Breast epithelium (tissue), 3 donors: ENCODE results near the gene ZNF681.

Source experiments
- POLR2A ChIP-seq: fragments of 450-650 bp; IDR thresholded peaks from one replicate; pipeline ENCODE4 v1.6.1; 2016; ENCODE audit warnings: antibody characterized with exemption, mild to moderate bottlenecking, moderate library complexity
- TF ChIP-seq, protein P1 (sequence below), 3 donors: fragments of 450-650 bp; IDR thresholded peaks; one replicate each; pipeline ENCODE4 v1.5.1; 2016 to 2017; ENCODE audit warnings: antibody characterized with exemption in 3 of 3, mild to moderate bottlenecking in 3 of 3, moderate library complexity in 3 of 3

DNA sequence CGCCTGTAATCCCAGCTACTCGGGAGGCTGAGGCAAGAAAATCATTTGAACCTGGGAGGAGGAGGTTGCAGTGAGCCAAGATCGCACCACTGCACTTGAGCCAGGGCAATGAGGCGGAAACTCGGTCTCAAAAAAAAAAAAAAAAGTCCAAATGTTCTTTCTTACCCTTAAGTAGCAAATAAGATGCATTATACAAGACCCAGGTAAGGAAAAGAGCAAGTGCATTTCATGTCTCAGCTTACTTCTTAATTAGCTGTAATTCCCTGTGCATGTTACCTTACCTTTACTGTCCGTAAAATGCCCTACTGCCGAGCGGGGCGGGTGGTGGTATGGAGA lies 3.8 kb upstream of the ZNF681 start:
- TF ChIP-seq, protein P1, sequence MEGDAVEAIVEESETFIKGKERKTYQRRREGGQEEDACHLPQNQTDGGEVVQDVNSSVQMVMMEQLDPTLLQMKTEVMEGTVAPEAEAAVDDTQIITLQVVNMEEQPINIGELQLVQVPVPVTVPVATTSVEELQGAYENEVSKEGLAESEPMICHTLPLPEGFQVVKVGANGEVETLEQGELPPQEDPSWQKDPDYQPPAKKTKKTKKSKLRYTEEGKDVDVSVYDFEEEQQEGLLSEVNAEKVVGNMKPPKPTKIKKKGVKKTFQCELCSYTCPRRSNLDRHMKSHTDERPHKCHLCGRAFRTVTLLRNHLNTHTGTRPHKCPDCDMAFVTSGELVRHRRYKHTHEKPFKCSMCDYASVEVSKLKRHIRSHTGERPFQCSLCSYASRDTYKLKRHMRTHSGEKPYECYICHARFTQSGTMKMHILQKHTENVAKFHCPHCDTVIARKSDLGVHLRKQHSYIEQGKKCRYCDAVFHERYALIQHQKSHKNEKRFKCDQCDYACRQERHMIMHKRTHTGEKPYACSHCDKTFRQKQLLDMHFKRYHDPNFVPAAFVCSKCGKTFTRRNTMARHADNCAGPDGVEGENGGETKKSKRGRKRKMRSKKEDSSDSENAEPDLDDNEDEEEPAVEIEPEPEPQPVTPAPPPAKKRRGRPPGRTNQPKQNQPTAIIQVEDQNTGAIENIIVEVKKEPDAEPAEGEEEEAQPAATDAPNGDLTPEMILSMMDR (IDR thresholded peaks at IDR 0.05) = no peak
- no peak for TF ChIP-seq POLR2A
